Left renal cortex interstitium (tissue), 4 donors: ENCODE results near the gene SLC25A53. TPM values are rescaled to one million over a fixed set of nuclear protein-coding genes. Genes with fewer than 3 reads are reported as not detected.
A peak's percentile ranks its signal among the peaks of the same experiment; 100 is the strongest.

ENCODE experiments used
- DNase-seq, 4 donors: peaks; one replicate each; pipeline ENCODE4 v3.0.0-alpha.2; 2013; ENCODE audit warnings: low read depth in 4 of 4, low spot score in 2 of 4, missing footprints in 1 of 4
- polyA plus RNA-seq, 4 donors: library from polyadenylated mRNA; unstranded; fragments of 120-200 nt; gene quantifications; one replicate each; pipeline ENCODE4 v1.2.1, GENCODE V29; 2013; ENCODE audit not compliant: insufficient read length in 4 of 4

The SLC25A53 gene
- 10 to 100 TPM in 2 of 4 donors, 1 to 10 TPM in 2; 6.1 to 16.3 (median 11.8) TPM for polyA plus RNA-seq

DNA sequence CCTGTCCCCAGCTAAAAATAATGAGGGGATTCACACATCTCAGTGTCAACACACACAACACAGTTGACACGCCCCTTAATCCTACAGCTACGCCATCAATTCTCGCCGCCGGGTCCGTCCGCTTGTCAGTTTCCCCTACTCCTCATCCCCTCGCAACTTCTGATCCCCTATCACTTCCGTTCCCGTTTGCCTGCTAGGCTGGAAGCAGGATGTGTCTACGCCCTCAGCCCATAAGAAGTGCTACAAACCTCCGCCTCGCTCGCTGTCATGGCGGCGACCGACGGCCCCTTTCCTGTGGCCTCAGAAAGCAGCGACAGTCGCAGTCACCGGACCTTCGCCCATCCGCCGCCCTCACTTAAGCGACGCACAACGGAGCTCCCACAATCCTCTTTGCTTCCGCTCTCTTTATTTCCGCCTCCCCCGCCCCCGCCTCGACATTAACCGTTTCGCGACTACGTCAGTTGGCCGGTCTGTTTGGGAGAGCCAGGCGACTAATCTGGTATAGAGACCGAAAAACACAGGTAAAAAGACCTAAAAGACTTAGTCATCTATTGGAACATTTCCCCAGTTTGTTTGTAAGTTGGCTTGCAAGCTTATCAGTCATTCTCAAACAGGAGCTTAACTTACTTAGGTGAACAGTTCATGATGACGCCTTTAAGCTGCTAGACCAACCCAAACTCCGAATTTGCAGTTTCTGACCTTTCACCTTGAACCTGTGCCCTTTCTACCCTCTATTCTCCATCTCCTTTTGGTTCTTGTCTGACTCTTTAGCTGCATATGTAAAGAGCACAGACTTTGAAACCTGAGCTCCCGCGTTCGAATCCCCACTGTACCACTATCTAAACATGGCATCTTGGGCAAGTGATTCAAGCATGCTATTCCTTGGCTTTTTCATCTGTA lies at the start of gene SLC25A53:
SLC25A53 (minus strand) TSS at position 380 of the 900 bp plus-strand sequence. CDS start 51,752 bp downstream, outside the sequence.
- peak; percentile 58 to 73 (median 69) for DNase-seq

- no peak for DNase-seq
Measured at GRCh38 chrX:104205548-104205947, 48.7 kb upstream of the SLC25A53 start.

GRCh38 chrX:104195489-104196084 lies 38.8 kb upstream of the SLC25A53 start:
- DNase-seq, result peak in 2 of 4 donors; percentile 3 to 27

DNA sequence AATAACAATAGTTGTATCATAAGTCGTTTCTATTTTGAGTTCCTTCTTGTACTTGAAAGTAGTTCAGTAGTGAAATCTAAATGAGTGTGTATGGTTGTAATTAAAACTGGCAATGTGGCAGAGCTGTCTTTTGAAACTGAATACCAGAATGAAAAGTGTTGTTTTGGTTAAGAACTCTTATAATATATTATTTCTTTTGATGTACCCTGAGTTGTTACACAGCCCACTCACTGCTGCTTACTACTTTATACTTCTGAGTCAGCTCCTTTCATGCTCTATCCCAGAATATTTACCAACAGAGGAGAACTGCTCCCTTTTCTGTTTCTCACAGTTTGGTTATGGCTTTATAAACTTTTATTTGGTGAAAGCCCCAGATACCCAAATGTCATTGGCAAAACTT lies 38.2 kb upstream of the SLC25A53 start:
- no peak for DNase-seq

DNA sequence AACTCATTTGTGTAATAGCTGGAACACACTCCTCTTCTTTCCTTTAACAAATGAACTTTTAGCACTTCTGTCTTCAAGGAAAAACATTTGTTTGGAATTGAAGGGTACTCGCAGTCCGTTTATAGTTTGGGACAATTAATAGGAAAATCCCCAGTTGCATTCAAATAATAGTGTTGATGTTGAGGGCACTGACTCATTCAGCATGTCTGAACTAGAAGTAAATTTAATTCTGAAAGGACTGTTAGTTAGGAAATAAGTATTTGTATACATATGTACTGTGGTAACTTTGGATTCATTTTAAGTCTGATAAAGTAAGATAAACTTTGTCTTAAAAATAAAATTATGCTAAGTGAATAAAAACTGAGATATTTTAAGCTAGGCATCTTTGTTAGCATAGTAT lies 36.7 kb upstream of the SLC25A53 start:
- no peak for DNase-seq

GRCh38 chrX:104189837-104190236 lies 33.0 kb upstream of the SLC25A53 start:
- DNase-seq, result no peak

- DNase-seq, result no peak
Measured at GRCh38 chrX:104187931-104188330, 31.1 kb upstream of the SLC25A53 start.

DNA sequence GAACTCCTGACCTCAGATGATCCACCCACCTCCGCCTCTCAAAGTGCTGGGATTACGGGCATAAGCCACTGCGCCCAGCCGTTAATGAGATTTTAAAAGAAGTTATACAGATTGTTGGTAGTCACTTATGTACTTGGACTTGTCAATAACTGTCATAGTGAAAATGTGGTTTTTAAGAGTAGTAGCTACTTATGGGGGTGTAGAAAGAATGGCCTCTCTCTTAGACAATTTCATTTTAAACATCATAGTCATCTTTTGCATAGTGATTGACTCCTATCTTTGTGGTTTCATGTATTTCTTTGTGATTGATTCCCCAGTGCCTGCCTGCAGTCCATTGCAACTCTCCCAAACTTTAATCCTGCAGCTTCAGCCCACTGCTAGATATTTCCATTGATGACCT lies 26.9 kb upstream of the SLC25A53 start:
- no peak for DNase-seq

GRCh38 chrX:104173841-104174240 lies 17.0 kb upstream of the SLC25A53 start:
- DNase-seq, result no peak

DNA sequence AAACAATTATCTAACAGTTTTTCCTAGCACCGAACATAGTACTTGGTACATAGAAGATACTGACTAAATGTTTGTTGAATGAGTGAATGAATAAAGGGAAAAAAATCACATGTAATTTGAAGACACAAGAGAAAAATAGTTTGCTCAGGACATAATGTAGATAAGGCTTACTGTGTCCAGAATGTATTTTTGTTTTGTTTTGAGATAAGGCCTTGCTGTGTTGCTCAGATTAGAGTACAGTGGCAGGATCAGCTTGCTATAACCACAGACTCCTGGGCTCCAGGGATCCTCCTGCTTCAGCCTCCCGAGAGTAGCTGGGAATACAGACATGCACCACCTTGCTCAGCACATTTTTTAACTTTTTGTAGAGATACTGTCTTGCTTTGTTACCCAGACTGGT lies 16.0 kb upstream of the SLC25A53 start:
- no peak for DNase-seq

- DNase-seq, result no peak
Measured at GRCh38 chrX:104172121-104172520, 15.3 kb upstream of the SLC25A53 start.

GRCh38 chrX:104168127-104168526 lies 11.3 kb upstream of the SLC25A53 start:
- no peak for DNase-seq

DNA sequence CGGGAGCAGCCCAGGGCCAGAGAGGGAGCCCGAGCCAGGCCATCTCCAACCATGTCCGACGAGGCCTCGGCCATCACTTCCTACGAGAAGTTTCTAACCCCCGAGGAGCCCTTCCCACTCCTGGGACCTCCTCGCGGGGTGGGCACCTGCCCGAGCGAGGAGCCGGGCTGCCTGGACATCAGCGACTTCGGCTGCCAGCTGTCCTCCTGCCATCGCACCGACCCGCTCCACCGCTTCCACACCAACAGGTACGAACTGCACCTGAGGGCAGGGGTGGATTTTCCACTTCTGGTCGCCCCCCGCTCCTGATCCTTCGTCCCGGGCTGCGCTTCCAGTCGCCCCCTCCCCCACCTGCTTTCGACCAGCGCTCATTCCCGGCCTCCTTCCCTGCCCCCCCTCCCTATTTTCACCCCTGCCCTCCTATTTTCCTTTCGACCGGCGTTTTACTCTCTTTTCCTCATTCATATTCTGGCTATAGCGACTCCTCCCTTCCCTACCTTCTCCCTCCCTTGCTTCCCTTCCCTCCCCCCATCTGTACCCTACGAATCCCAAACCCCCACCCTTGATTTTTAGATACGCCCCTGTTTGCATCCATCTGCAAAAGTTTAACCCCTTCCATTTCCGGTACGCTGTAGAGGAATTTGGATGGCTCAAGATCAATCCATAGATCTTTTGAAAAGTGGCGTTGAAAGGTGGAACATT lies 10.1 kb upstream of the SLC25A53 start:
- DNase-seq, result no peak

DNA sequence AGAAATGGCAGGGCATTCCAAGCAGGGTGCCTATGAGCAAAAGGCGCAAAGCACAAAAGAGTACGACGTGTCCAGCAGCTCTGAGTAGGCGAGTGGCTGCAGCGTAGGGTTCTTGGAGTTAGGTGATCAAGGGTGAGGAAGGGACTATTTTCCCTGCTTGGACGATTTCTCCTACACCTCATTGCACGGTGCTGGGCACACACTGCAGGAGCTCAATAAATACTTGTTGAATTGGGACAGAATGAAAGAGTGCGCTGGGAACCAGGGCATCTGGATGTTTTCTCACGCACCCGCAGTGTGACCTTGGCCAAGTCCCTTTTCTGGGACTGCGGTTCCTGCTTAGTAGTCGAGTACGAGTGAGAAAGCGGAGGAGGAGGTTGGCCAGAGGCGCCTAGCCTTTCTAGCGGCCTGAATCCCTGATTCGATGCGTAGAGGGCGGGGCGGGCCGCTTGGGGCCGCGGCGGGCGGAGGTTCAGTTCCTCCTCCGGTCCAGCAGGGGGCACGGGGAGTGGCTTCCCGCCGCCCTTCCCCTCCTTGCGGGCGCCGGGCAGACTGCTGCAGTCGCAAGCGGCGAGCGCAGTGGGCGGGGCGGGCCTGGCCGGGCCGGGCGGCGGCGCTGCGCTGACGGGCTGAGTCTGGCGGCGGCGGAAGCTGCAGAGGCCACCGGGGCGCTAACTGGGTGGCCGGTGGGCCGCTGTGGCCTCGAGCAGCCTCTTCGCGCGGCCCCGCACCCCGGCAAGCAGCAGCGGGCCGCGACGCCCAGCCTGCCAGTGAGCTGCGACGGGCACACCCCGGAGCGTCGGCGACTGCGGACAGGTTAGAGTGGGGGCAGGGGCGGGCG lies 9.3 kb upstream of the SLC25A53 start, which contains the start of gene FAM199X:
FAM199X (plus strand) TSS at position 560 of the 841 bp plus-strand sequence. CDS start 333 bp downstream, outside the sequence.
- DNase-seq, result peak in 3 of 4 donors; percentile 42 to 61 (median 55)

DNA sequence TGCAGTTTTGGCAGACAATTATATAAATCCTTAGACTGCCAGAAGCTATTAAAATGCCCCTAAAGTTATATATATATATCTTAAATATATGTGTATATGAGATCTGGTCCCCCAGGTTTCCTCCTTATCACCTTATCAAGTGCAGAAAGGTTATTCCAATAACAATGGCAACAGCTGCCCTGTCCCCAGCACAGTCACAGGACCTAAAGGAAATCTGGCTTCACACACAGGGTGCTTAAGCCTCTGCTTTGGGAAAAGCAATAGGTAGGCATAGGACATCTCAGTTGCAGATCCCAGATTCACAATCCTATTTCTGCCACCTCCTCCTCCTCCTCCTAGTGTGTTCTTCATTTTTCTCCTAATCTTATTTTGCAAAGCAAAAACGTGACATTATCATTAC lies 5.8 kb downstream of the SLC25A53 start:
- DNase-seq, result no peak

- no peak for DNase-seq
Measured at GRCh38 chrX:104141087-104141760, 15.6 kb downstream of the SLC25A53 start.

DNA sequence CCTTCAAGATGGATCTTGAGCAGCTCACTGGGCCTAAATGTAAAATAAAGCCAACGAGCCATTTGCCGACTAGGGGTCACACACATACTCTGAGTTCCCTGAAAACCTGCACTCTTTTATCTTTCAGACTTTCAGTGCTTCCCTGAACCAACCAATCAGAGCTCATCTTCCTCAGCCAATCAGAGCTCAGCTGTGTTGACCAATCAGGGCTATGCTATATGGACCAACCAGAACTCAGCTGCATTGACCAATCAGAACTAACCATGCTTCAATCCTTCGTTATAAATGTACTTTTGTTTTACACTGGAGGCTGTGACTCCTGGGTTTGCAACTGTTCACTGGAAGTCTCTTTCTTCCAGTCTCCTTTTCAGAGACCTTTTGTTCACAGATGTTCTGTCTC lies 19.3 kb downstream of the SLC25A53 start:
- DNase-seq, result no peak

GRCh38 chrX:104136241-104137019 lies 20.4 kb downstream of the SLC25A53 start:
- DNase-seq, result peak in 2 of 4 donors; percentile 67 to 72

DNA sequence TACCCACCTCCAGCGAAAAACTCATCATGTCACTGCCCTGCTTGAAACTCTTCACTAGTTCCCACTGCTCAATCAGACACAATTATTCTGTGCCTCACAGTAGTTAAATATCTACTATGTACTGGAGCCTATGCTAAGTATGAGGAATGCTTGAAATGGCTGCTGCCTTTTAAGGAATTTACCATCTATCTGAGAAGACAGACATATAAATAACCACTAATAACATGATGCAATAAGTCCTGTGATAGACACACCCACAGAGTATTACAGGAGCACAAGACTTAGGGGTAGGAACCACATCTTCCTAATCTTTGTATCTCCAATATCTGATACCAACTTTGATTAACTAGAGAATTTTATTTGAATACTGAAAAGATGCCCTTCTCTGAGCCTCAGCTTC lies 21.1 kb downstream of the SLC25A53 start:
- no peak for DNase-seq
